HEK293 (cell line): ENCODE data around the gene DLX5.

ENCODE experiments used
- EGR2 ChIP-seq: fragments of 450-650 bp; formaldehyde crosslinking; IDR thresholded peaks from 2 replicates; pipeline ENCODE4 v1.5.1; 2016; ENCODE audit warnings: low read depth, missing biosample characterization, missing genetic modification characterization
- HIC1 ChIP-seq: fragments of 450-650 bp; formaldehyde crosslinking; IDR thresholded peaks from 2 replicates; pipeline ENCODE4 v1.5.1; 2016; ENCODE audit warnings: missing biosample characterization, missing genetic modification characterization
- KLF1 ChIP-seq: fragments of 450-650 bp; formaldehyde crosslinking; IDR thresholded peaks from 2 replicates; pipeline ENCODE4 v1.5.1; 2016; ENCODE audit warnings: missing biosample characterization, missing genetic modification characterization
- KLF8 ChIP-seq: fragments of 450-650 bp; formaldehyde crosslinking; IDR thresholded peaks from 2 replicates; pipeline ENCODE4 v1.5.1; 2016; ENCODE audit warnings: missing biosample characterization, missing genetic modification characterization
- MEIS1 ChIP-seq: sonication (generic); formaldehyde crosslinking; IDR thresholded peaks from 2 replicates; pipeline ENCODE4 v1.8.1; 2022; ENCODE audit warnings: missing genetic modification reagents, mild to moderate bottlenecking, borderline replicate concordance
- PRDM1 ChIP-seq: fragments of 450-650 bp; formaldehyde crosslinking; IDR thresholded peaks from 2 replicates; pipeline ENCODE4; 2016; ENCODE audit warnings: missing biosample characterization, missing genetic modification characterization
- PRDM6 ChIP-seq: fragments of 450-650 bp; formaldehyde crosslinking; IDR thresholded peaks from 2 replicates; pipeline ENCODE4 v1.5.1; 2017; ENCODE audit warnings: missing biosample characterization, missing genetic modification characterization
- SALL2 ChIP-seq: fragments of 450-650 bp; formaldehyde crosslinking; IDR thresholded peaks from 2 replicates; pipeline ENCODE4 v1.5.0; 2017; ENCODE audit warnings: missing biosample characterization, mild to moderate bottlenecking, missing genetic modification characterization, borderline replicate concordance
- SCRT1 ChIP-seq: fragments of 450-650 bp; formaldehyde crosslinking; IDR thresholded peaks from 2 replicates; pipeline ENCODE4 v1.5.1; 2016; ENCODE audit warnings: missing biosample characterization, missing genetic modification characterization, borderline replicate concordance
- ZBTB10 ChIP-seq: fragments of 450-650 bp; formaldehyde crosslinking; IDR thresholded peaks from 2 replicates; pipeline ENCODE4 v1.5.1; 2016; ENCODE audit warnings: missing biosample characterization, missing genetic modification characterization
- ZBTB21 ChIP-seq: fragments of 450-650 bp; formaldehyde crosslinking; IDR thresholded peaks from 2 replicates; pipeline ENCODE4 v1.5.1; 2017; ENCODE audit warnings: missing biosample characterization, missing genetic modification characterization
- ZBTB48 ChIP-seq: fragments of 450-650 bp; formaldehyde crosslinking; IDR thresholded peaks from 2 replicates; pipeline ENCODE4 v1.5.1; 2016; ENCODE audit warnings: missing biosample characterization, missing genetic modification characterization
- ZBTB7A ChIP-seq: fragments of 450-650 bp; formaldehyde crosslinking; IDR thresholded peaks from 2 replicates; pipeline ENCODE4 v1.5.1; 2016; ENCODE audit warnings: low read depth, missing biosample characterization, missing genetic modification characterization
- ZBTB8A ChIP-seq: fragments of 450-650 bp; formaldehyde crosslinking; IDR thresholded peaks from 2 replicates; pipeline ENCODE4 v1.5.1; 2016; ENCODE audit warnings: missing biosample characterization, missing genetic modification characterization
- ZNF132 ChIP-seq: fragments of 450-650 bp; formaldehyde crosslinking; IDR thresholded peaks from 2 replicates; pipeline ENCODE4 v1.5.1; 2017; ENCODE audit warnings: missing biosample characterization, missing genetic modification characterization, borderline replicate concordance
- ZNF155 ChIP-seq: fragments of 450-650 bp; formaldehyde crosslinking; IDR thresholded peaks from 2 replicates; pipeline ENCODE4 v1.5.1; 2016; ENCODE audit warnings: missing biosample characterization, missing genetic modification characterization
- ZNF202 ChIP-seq: fragments of 450-650 bp; formaldehyde crosslinking; IDR thresholded peaks from 2 replicates; pipeline ENCODE4 v1.5.1; 2016; ENCODE audit warnings: missing biosample characterization, missing genetic modification characterization, borderline replicate concordance
- ZNF302 ChIP-seq: fragments of 450-650 bp; formaldehyde crosslinking; IDR thresholded peaks from 2 replicates; pipeline ENCODE4 v1.5.1; 2016; ENCODE audit warnings: missing biosample characterization, missing genetic modification characterization, low read depth
- ZNF341 ChIP-seq: fragments of 450-650 bp; formaldehyde crosslinking; IDR thresholded peaks from 2 replicates; pipeline ENCODE4; 2016; ENCODE audit warnings: low read depth, missing biosample characterization, missing genetic modification characterization
- ZNF416 ChIP-seq: fragments of 450-650 bp; formaldehyde crosslinking; IDR thresholded peaks from 2 replicates; pipeline ENCODE4 v1.5.1; 2016; ENCODE audit warnings: missing biosample characterization, missing genetic modification characterization
- ZNF426 ChIP-seq: fragments of 450-650 bp; formaldehyde crosslinking; IDR thresholded peaks from 2 replicates; pipeline ENCODE4 v1.5.1; 2017; ENCODE audit warnings: missing biosample characterization, missing genetic modification characterization, mild to moderate bottlenecking, inconsistent platforms, moderate library complexity
- ZNF501 ChIP-seq: fragments of 450-650 bp; formaldehyde crosslinking; IDR thresholded peaks from 2 replicates; pipeline ENCODE4 v1.5.1; 2016; ENCODE audit warnings: missing biosample characterization, missing genetic modification characterization
- ZNF558 ChIP-seq: fragments of 450-650 bp; formaldehyde crosslinking; IDR thresholded peaks from 2 replicates; pipeline ENCODE4 v1.5.1; 2016; ENCODE audit warnings: missing biosample characterization, missing genetic modification characterization
- ZNF610 ChIP-seq: fragments of 450-650 bp; formaldehyde crosslinking; IDR thresholded peaks from 2 replicates; pipeline ENCODE4 v1.5.1; 2016; ENCODE audit warnings: missing biosample characterization, missing genetic modification characterization, borderline replicate concordance
- ZNF658 ChIP-seq: fragments of 450-650 bp; formaldehyde crosslinking; IDR thresholded peaks from 2 replicates; pipeline ENCODE4; 2016; ENCODE audit warnings: missing biosample characterization, missing genetic modification characterization
- ZNF660 ChIP-seq: fragments of 450-650 bp; IDR thresholded peaks from 2 replicates; pipeline ENCODE4 v1.5.1; 2018; ENCODE audit warnings: missing biosample characterization, mild to moderate bottlenecking, missing genetic modification characterization
- ZNF776 ChIP-seq: fragments of 450-650 bp; formaldehyde crosslinking; IDR thresholded peaks from 2 replicates; pipeline ENCODE4 v1.5.0; 2017; ENCODE audit warnings: missing biosample characterization, missing genetic modification characterization, borderline replicate concordance
- ZNF830 ChIP-seq: fragments of 450-650 bp; IDR thresholded peaks from 2 replicates; pipeline ENCODE4 v1.5.0; 2018; ENCODE audit warnings: missing biosample characterization, missing genetic modification characterization, low read depth, mild to moderate bottlenecking, moderate library complexity
- ZNF843 ChIP-seq: fragments of 450-650 bp; formaldehyde crosslinking; IDR thresholded peaks from 2 replicates; pipeline ENCODE4 v1.5.1; 2016; ENCODE audit warnings: missing biosample characterization, missing genetic modification characterization
- ZSCAN16 ChIP-seq: fragments of 450-650 bp; formaldehyde crosslinking; IDR thresholded peaks from 2 replicates; pipeline ENCODE4 v1.5.1; 2016; ENCODE audit warnings: missing biosample characterization, missing genetic modification characterization
- ZSCAN4 ChIP-seq: fragments of 450-650 bp; formaldehyde crosslinking; IDR thresholded peaks from 2 replicates; pipeline ENCODE4 v1.5.1; 2017; ENCODE audit warnings: missing biosample characterization, missing genetic modification characterization
- TF ChIP-seq, protein P1 (sequence below): fragments of 450-650 bp; IDR thresholded peaks from 2 replicates; pipeline ENCODE4 v1.5.1; 2018; ENCODE audit warnings: missing biosample characterization, mild to moderate bottlenecking, missing genetic modification characterization

The DLX5 gene

GRCh38 chr7:97015756-97016380 is 8.8 kb downstream of the DLX5 start (continued):
- TF ChIP-seq ZBTB8A (tag by site-specific recombination) (no peak), ZNF830 (tag by site-specific recombination) (no peak), ZNF426 (no peak), ZNF843 (tag by site-specific recombination) (peak; percentile 40; the same call in 1 of the 2 replicates), ZBTB48 (no peak), ZNF155 (tag by site-specific recombination) (no peak), ZSCAN4 (peak; percentile 91), SCRT1 (tag by site-specific recombination) (0 out of 2 replicates have a peak, but pooled peaks have one; percentile 23), ZNF558 (tag by site-specific recombination) (no peak), ZNF341 (tag by site-specific recombination) (no peak), ZSCAN16 (tag by site-specific recombination) (no peak), PRDM1 (tag by site-specific recombination) (0 out of 2 replicates have a peak, but pooled peaks have one; percentile 10), ZNF132 (tag by site-specific recombination) (no peak), ZBTB7A (tag by site-specific recombination) (no peak), KLF1 (tag by site-specific recombination) (no peak), EGR2 (tag by site-specific recombination) (no peak), ZNF302 (no peak), HIC1 (no peak), ZNF660 (no peak), SALL2 (no peak), ZNF658 (tag by site-specific recombination) (no peak), KLF8 (no peak), ZNF416 (tag by site-specific recombination) (no peak), ZBTB21 (tag by site-specific recombination) (no peak), PRDM6 (tag by site-specific recombination) (peak; percentile 80), ZNF610 (tag by site-specific recombination) (no peak), MEIS1 (CRISPR knock-in tag) (no peak), ZBTB10 (tag by site-specific recombination) (0 out of 2 replicates have a peak, but pooled peaks have one; percentile 10), ZNF202 (tag by site-specific recombination) (no peak), ZNF776 (no peak), ZNF501 (peak; percentile 44; the same call in 1 of the 2 replicates)
- TF ChIP-seq, protein P1, sequence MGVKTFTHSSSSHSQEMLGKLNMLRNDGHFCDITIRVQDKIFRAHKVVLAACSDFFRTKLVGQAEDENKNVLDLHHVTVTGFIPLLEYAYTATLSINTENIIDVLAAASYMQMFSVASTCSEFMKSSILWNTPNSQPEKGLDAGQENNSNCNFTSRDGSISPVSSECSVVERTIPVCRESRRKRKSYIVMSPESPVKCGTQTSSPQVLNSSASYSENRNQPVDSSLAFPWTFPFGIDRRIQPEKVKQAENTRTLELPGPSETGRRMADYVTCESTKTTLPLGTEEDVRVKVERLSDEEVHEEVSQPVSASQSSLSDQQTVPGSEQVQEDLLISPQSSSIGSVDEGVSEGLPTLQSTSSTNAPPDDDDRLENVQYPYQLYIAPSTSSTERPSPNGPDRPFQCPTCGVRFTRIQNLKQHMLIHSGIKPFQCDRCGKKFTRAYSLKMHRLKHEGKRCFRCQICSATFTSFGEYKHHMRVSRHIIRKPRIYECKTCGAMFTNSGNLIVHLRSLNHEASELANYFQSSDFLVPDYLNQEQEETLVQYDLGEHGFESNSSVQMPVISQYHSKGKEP (tag by site-specific recombination), result no peak
